LNCaP clone FGC (cell line): ENCODE results near the gene ARHGAP15.

Experiments
- DNase-seq: peaks from one replicate; pipeline ENCODE4 v3.0.0-alpha.2; 2011; ENCODE audit warnings: low read depth
- H3K4me3 ChIP-seq: 2 replicates; pipeline ENCODE4 v1.5.1; 2011; ENCODE audit warnings: mild to moderate bottlenecking, low read depth, low read length, control low read depth
- TF ChIP-seq, protein P1 (sequence below): IDR thresholded peaks from 2 replicates; pipeline ENCODE4 v1.5.1; 2012; ENCODE audit warnings: mild to moderate bottlenecking; ENCODE audit not compliant: control insufficient read depth, insufficient read depth; ENCODE audit errors: extremely low read depth

Gene ARHGAP15

DNA sequence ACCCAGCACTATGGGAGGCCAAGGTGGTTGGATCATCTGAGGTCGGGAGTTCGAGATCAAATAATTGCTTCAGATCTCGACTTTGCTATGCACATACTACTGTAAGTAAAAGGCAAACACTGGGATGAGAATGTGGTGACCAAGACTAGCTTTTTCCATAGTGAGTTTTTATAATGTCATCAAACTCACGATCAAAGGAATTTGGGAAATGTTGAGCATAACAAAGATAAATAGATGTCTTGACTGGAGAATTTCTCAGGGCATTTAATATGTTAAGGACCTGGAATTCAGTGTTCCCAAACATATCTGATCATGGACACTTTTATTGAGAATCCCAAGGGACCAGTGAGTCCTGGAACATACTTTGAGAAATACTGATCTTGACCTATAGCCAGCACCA, 205.6 kb downstream of the ARHGAP15 start:
- TF ChIP-seq, protein P1, sequence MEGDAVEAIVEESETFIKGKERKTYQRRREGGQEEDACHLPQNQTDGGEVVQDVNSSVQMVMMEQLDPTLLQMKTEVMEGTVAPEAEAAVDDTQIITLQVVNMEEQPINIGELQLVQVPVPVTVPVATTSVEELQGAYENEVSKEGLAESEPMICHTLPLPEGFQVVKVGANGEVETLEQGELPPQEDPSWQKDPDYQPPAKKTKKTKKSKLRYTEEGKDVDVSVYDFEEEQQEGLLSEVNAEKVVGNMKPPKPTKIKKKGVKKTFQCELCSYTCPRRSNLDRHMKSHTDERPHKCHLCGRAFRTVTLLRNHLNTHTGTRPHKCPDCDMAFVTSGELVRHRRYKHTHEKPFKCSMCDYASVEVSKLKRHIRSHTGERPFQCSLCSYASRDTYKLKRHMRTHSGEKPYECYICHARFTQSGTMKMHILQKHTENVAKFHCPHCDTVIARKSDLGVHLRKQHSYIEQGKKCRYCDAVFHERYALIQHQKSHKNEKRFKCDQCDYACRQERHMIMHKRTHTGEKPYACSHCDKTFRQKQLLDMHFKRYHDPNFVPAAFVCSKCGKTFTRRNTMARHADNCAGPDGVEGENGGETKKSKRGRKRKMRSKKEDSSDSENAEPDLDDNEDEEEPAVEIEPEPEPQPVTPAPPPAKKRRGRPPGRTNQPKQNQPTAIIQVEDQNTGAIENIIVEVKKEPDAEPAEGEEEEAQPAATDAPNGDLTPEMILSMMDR = no peak
- no peak for DNase-seq

DNA sequence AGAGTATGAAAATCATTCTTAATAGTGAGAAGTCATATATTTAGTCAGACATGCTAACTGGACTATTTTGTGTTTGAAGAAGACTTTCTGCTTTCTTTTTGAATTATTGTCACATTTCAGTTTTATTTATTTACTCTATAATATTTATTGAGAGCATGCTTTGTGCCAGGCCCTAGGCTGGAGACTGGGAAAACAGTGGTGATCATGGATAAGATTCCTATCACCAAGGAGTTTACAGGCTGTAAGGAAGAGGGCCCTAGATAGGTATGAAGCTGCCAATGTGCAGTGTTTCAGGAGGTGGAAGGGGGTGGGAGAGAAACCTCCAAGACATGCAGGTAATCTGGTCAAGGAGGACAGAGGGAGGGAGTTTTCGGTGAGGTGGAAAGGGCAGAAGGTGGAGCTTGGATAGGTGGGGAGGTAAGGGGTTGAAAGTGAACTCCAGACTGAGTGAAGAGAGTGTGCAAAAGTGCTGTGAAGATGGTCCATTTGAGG, 207.5 kb downstream of the ARHGAP15 start:
- TF ChIP-seq, protein P1 = no peak
- peak; percentile 52 for DNase-seq
- no peak overlapping the region for H3K4me3 ChIP-seq

More for the DNA sequence above, 205.6 kb downstream of the ARHGAP15 start:
- H3K4me3 ChIP-seq = no peak overlapping the region

DNA sequence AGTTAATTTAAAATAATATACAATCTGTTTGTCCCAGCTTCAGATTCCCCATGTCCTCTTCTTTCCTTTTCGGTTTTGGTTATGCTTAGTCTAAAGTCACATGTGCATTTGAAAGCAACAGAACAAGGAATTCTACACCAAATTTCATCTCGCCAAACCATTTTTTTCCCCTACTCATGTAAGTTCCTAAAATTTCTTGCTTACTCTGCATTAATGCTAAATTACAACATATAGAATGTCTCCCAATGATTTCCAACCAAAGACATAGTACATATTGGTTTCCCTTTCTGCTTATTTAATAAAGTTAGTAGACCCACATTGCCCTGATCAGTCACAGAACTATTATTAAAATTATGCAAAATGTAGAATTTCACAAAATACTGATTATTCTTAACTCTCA, 212.3 kb downstream of the ARHGAP15 start:
- H3K4me3 ChIP-seq = no peak overlapping the region
- DNase-seq = no peak
- TF ChIP-seq, protein P1 = no peak

DNA sequence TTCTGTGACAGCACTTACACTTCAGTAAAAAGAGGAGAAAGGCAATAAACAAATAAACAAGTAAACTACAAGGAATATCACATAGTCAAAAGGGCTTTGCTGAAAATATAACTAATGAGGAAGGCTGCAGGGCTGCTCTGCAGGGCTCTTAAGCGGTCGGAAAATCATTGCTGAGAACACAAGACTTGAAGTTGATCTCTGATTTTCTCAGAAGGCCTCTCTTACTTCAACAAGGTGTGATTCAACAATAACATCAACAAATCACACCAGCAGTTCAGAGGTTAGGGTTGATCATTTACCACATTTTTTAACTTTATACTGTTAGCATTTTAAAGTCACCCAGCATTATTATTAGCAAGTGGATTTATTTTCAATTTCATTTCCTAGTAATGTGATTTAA, 215.6 kb downstream of the ARHGAP15 start:
- DNase-seq = no peak
- TF ChIP-seq, protein P1 = no peak
- no peak overlapping the region for H3K4me3 ChIP-seq

DNA sequence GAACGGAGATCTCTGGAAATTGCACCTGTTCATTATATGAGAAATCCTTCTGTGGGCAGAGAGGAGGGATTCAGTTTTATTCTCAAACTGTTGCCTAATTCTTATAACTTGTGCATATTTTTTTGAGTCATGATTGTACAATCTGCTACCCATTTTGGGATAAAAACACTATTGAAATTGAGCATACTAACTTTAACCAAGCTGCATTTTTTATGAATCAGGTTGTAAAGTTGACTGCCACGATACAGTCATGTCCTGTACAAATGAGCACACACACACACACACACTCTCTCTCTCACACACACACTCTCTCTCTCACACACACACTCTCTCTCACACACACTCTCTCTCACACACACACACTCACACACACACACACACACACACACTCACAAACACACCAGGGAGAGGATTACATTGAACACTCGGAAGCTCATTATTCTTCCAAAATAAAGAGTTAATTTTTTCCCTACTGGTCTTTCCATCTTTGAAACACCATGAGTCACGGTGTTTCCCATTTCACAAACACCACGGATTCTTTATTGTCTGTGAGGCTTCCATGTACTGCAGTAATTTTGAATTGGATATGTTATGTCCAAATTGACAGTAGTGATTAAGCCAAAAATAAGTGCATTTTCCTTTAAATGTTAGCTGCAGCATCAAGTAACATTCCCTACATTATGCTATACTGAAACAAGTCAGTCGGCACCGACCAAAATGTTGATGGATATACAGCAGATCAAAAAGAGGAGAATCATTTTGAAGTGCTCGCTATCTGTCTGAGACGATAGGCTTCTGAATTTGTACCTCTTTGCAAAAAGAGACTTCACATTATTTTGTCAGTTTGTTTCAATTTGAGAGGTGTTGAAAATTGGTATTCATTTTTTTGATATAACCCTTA, 216.9 kb downstream of the ARHGAP15 start:
- no peak overlapping the region for H3K4me3 ChIP-seq
- TF ChIP-seq, protein P1 = no peak
- no peak for DNase-seq

DNA sequence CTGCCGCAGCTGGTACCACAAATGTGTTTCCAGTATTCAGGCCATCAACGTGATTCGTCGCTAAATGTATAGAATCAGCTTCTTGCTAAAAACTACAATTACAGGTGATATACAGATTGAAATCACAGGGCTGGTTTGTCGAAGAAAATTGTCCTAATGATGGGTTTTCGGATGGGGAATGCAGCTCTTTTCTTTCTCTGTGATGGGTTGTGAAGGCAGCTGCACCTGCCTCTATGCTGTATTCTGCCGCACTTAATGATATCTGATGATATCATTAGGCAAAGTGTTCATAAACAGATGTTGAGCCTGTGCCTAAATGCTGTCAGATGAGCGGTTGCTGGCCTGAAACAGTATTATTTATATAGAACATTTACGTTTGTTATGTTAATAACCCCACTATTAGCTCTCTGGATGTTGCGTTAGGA, 218.1 kb downstream of the ARHGAP15 start:
- DNase-seq = no peak
- no peak overlapping the region for H3K4me3 ChIP-seq
- TF ChIP-seq, protein P1 = no peak

DNA sequence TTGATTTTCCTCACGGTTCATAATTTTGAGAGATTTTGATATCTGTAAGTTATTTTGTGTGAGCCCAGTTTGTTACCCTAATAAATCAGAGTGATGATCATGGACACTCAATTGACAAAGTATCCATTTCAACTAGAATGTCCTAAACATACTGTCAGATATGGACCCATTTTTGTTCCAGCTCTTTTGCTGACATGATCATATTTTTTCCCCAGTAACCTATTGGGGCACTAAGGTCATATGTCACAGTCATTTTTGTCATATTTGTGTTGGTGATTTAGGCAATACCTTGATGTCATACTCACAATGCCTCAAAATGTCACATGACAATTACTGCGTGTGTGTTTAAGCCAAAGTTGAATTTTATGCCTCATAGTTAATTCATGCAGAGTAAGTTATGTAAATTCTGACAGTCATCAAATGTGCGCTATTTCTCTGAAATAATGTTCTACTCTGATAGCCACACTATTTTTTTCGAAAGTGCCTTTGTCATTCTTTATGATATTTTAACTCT, 218.7 kb downstream of the ARHGAP15 start:
- H3K4me3 ChIP-seq = no peak overlapping the region
- TF ChIP-seq, protein P1 = no peak
- no peak for DNase-seq
